GM12872 (cell line): ENCODE data around the gene ADAM12.

ENCODE experiments used
- CTCF ChIP-seq: IDR thresholded peaks from 3 replicates; pipeline ENCODE4 v1.5.1; 2011; ENCODE audit warnings: low read depth, mild to moderate bottlenecking, low read length, moderate library complexity; ENCODE audit not compliant: insufficient read depth

ADAM12 gene

GRCh38 chr10:126380352-126381076 is 7.8 kb downstream of the ADAM12 start:
- TF ChIP-seq CTCF = no peak

GRCh38 chr10:126376956-126377355 is 11.3 kb downstream of the ADAM12 start:
- no peak for TF ChIP-seq CTCF

- TF ChIP-seq CTCF = no peak
These were observed 12.2 kb downstream of the ADAM12 start for GRCh38 chr10:126375926-126376554.

- no peak for TF ChIP-seq CTCF
These were observed 13.0 kb downstream of the ADAM12 start for GRCh38 chr10:126375299-126375698.

- TF ChIP-seq CTCF = no peak
These were observed 13.8 kb downstream of the ADAM12 start for GRCh38 chr10:126374435-126374834.

- TF ChIP-seq CTCF = no peak
These were observed 14.3 kb downstream of the ADAM12 start for GRCh38 chr10:126373972-126374371.

GRCh38 chr10:126373147-126373546 is 15.1 kb downstream of the ADAM12 start:
- TF ChIP-seq CTCF = no peak
